Osteoblast (primary cell): ENCODE measurements around the gene RXFP4. TPM values are rescaled to one million over a fixed set of nuclear protein-coding genes. Genes with fewer than 3 reads are reported as not detected.

Source experiments
- DNase-seq: peaks from one replicate; pipeline ENCODE4 v3.0.0; 2011; ENCODE audit warnings: low spot score, mixed read lengths; ENCODE audit not compliant: insufficient read length; ENCODE audit errors: missing footprints
- H2AFZ ChIP-seq: 2 replicates; pipeline ENCODE4 v1.6.0; 2011; ENCODE audit warnings: mild to moderate bottlenecking, low read length
- H3K27ac ChIP-seq: 2 replicates; pipeline ENCODE4 v1.5.1; 2011; ENCODE audit warnings: mild to moderate bottlenecking, low read depth, low read length, moderate library complexity
- H3K27me3 ChIP-seq: 2 replicates; pipeline ENCODE4 v1.6.0; 2012; ENCODE audit warnings: mild to moderate bottlenecking, control low read depth, inconsistent platforms, low read length, moderate library complexity; ENCODE audit not compliant: insufficient read depth
- H3K36me3 ChIP-seq: 2 replicates; pipeline ENCODE4 v1.5.1; 2011; ENCODE audit warnings: mild to moderate bottlenecking, low read length, control low read depth, moderate library complexity; ENCODE audit not compliant: insufficient read depth
- H3K4me1 ChIP-seq: 2 replicates; pipeline ENCODE4 v1.5.1; 2011; ENCODE audit warnings: mild to moderate bottlenecking, low read length, control low read depth, moderate library complexity; ENCODE audit not compliant: insufficient read depth
- H3K4me2 ChIP-seq: 2 replicates; pipeline ENCODE4 v1.6.0; 2011; ENCODE audit warnings: mild to moderate bottlenecking, low read length; ENCODE audit not compliant: insufficient read depth
- H3K4me3 ChIP-seq: fragments of 200-600 bp; sonication (generic); 3 replicates; pipeline ENCODE4 v1.5.1; 2012; ENCODE audit warnings: mild to moderate bottlenecking, low read length, inconsistent platforms; ENCODE audit not compliant: insufficient read depth
- H3K79me2 ChIP-seq: 2 replicates; pipeline ENCODE4 v1.6.0; 2012; ENCODE audit warnings: mild to moderate bottlenecking, low read length, control low read depth, inconsistent platforms; ENCODE audit not compliant: insufficient read depth
- H3K9me3 ChIP-seq: 2 replicates; pipeline ENCODE4 v1.5.1; 2011; ENCODE audit warnings: low read depth, low read length, control low read depth
- H4K20me1 ChIP-seq: 2 replicates; pipeline ENCODE4 v1.6.0; 2012; ENCODE audit warnings: mild to moderate bottlenecking, low read length, control low read depth; ENCODE audit not compliant: insufficient read depth
- CTCF ChIP-seq: IDR thresholded peaks from 2 replicates; pipeline ENCODE4 v1.5.1; 2011; ENCODE audit warnings: mild to moderate bottlenecking, low read depth, low read length, moderate library complexity; ENCODE audit errors: extremely low read depth
- total RNA-seq: library from RNA; depleted of rRNA; stranded (reverse); fragments of >200 nt; gene quantifications from 2 replicates; pipeline ENCODE4 v1.2.3, GENCODE V29; 2012

Gene RXFP4
- total RNA-seq, 1 donor, result not detected

DNA sequence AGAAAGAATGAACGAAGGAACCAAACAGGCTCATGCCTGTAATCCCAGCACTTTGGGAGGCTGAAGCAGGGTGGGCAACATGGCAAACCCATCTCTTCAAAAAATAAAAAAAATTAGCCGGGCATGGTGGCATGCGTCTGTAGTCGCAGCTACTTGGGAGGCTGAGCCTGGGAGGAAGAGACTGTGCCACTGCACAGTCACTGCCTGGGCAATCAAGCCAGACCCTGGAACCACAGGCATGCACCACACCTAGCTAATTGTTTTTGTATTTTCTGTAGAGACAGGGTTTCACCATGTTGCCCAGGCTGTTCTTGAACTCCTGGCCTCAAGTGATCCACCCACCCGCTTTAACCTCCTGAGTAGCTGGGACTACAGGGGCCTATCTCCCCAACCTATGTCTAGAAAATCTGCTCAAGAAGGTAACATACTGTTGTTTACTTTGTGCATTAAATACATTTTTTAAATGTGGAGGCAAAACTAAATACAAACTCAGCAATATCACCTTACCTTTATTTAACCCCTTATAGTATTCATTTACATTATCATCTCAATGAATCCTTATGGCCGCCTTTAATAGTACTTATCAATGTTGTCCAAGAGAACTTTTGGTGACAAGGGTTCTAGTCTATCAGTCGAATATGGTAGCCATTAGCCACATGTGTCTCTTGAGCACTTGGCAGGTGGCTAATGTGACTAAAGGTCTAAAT is 10.0 kb upstream of the RXFP4 start:
- no peaks in the 10 kb centered on the region for H3K27me3 ChIP-seq
- TF ChIP-seq CTCF, result no peak
- peak overlapping the region; percentile 51 for H3K4me3 ChIP-seq
- peaks cover 68% of the 10 kb centered on the region for H3K79me2 ChIP-seq
- peak; percentile 30 for DNase-seq
- H3K4me1 ChIP-seq, result peaks cover 30% of the 10 kb centered on the region
- H3K27ac ChIP-seq, result peak overlapping the region; percentile 66
- no peaks in the 10 kb centered on the region for H3K9me3 ChIP-seq
- H3K36me3 ChIP-seq, result peaks cover 63% of the 10 kb centered on the region
- H3K4me2 ChIP-seq, result peak overlapping the region; percentile 83
- peaks cover 30% of the 10 kb centered on the region for H4K20me1 ChIP-seq
- no peak overlapping the region for H2AFZ ChIP-seq

- Histone ChIP-seq H3K4me1 (peaks cover 30% of the 10 kb centered on the region), H3K9me3 (no peaks in the 10 kb centered on the region), H3K27ac (peak overlapping the region; percentile 66), H2AFZ (no peak overlapping the region), H3K4me2 (peak overlapping the region; percentile 83), H4K20me1 (peaks cover 28% of the 10 kb centered on the region), H3K79me2 (peaks cover 62% of the 10 kb centered on the region), H3K4me3 (no peak overlapping the region), H3K36me3 (peaks cover 58% of the 10 kb centered on the region), H3K27me3 (no peaks in the 10 kb centered on the region)
- peak; percentile 30 for DNase-seq
- no peak for TF ChIP-seq CTCF
These were observed 9.4 kb upstream of the RXFP4 start for GRCh38 chr1:155932081-155932480.

DNA sequence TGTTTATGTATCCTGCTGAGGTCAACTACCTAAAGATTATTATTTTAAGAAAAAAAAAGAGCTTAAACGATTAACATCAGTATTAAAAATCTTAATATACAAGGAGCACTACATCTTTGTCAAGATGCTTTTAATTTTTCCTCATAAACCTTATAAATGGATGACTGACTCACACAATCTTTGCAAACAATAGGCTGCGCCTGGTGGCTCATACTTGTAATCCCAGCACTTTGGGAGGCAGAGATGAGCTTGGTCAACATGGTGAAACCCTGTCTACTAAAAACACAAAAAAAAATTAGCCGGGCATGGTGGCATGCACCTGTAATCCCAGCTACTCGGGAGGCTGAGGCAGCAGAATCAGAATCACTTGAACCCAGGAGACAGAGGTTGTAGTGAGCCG is 9.0 kb upstream of the RXFP4 start:
- Histone ChIP-seq H3K4me3 (peak overlapping the region; percentile 99), H3K4me2 (peak overlapping the region; percentile 83), H4K20me1 (peaks cover 24% of the 10 kb centered on the region)

More for the DNA sequence above, 9.0 kb upstream of the RXFP4 start:
- DNase-seq, result peak; percentile 58
- Histone ChIP-seq H3K27me3 (no peaks in the 10 kb centered on the region), H2AFZ (no peak overlapping the region), H3K4me1 (peaks cover 30% of the 10 kb centered on the region), H3K36me3 (peaks cover 54% of the 10 kb centered on the region), H3K27ac (peak overlapping the region; percentile 98), H3K9me3 (no peaks in the 10 kb centered on the region), H3K79me2 (peaks cover 58% of the 10 kb centered on the region)
- TF ChIP-seq CTCF, result no peak
